RWPE2 (cell line): ENCODE measurements around the gene P2RY8.

Source experiments
- ATAC-seq: fragments of 200-7000 bp; cut with Tn5 transposase; 3 replicates; pipeline ENCODE4 v1.9.1; 2021; ENCODE audit warnings: low read depth
- DNase-seq: peaks from one replicate; pipeline ENCODE4 v3.0.0-alpha.2; 2020; ENCODE audit warnings: low spot score
- H3K27ac ChIP-seq: fragments of 450-650 bp; 2 replicates; pipeline ENCODE4 v1.5.1; 2017; ENCODE audit warnings: mild to moderate bottlenecking; ENCODE audit not compliant: poor library complexity, severe bottlenecking
- H3K27me3 ChIP-seq: fragments of 250-450 bp; sonication (Bioruptor Pico); 2 replicates; pipeline ENCODE4 v1.5.1; 2021; ENCODE audit warnings: mild to moderate bottlenecking, moderate library complexity; ENCODE audit not compliant: insufficient read depth, poor library complexity, severe bottlenecking
- H3K36me3 ChIP-seq: fragments of 250-450 bp; sonication (Bioruptor Pico); 2 replicates; pipeline ENCODE4 v1.5.1; 2020; ENCODE audit warnings: low read depth, mild to moderate bottlenecking, moderate library complexity
- H3K4me1 ChIP-seq: fragments of 250-450 bp; sonication (Bioruptor Pico); 2 replicates; pipeline ENCODE4 v1.5.1; 2021; ENCODE audit warnings: mild to moderate bottlenecking, moderate library complexity; ENCODE audit not compliant: insufficient read depth, poor library complexity, severe bottlenecking
- H3K4me3 ChIP-seq: fragments of 250-450 bp; sonication (Bioruptor Pico); 2 replicates; pipeline ENCODE4 v1.5.1; 2021; ENCODE audit warnings: mild to moderate bottlenecking, moderate library complexity; ENCODE audit not compliant: severe bottlenecking
- H3K9me3 ChIP-seq: fragments of 250-450 bp; sonication (Bioruptor Pico); 2 replicates; pipeline ENCODE4 v1.5.1; 2021; ENCODE audit warnings: mild to moderate bottlenecking, moderate library complexity; ENCODE audit not compliant: severe bottlenecking
- CTCF ChIP-seq: fragments of 450-650 bp; IDR thresholded peaks from one replicate; pipeline ENCODE4 v1.5.1; 2017; ENCODE audit warnings: mild to moderate bottlenecking, moderate library complexity; ENCODE audit not compliant: poor library complexity, severe bottlenecking

Gene P2RY8

GRCh38 chrX:1453395-1453783 is 83.6 kb downstream of the P2RY8 start:
- Histone ChIP-seq H3K4me3 (peak overlapping the region; percentile 63), H3K36me3 (peaks cover 6% of the 10 kb centered on the region), H3K4me1 (no peaks in the 10 kb centered on the region), H3K9me3 (no peaks in the 10 kb centered on the region), H3K27me3 (no peaks in the 10 kb centered on the region), H3K27ac (peak overlapping the region; percentile 34)
- no peak for TF ChIP-seq CTCF
- peak; percentile 29 for ATAC-seq
- no peak for DNase-seq

GRCh38 chrX:1452516-1453394 is 84.2 kb downstream of the P2RY8 start, which contains the start of gene ASMTL:
Gene ASMTL (minus strand): TSS chrX:1452909. CDS start chrX:1452840, 69 bp downstream.
- H3K27ac ChIP-seq: peak within 1 kb of the TSS; percentile 52

GRCh38 chrX:1451661-1452515 is 85.1 kb downstream of the P2RY8 start:
- peaks cover 6% of the 10 kb centered on the region for H3K36me3 ChIP-seq
- peak overlapping the region; percentile 78 for H3K4me3 ChIP-seq
- no peaks in the 10 kb centered on the region for H3K4me1 ChIP-seq
- no peaks in the 10 kb centered on the region for H3K27me3 ChIP-seq
- no peak for ATAC-seq
- peak; percentile 66 for DNase-seq
- H3K9me3 ChIP-seq: no peaks in the 10 kb centered on the region
- no peak for TF ChIP-seq CTCF
- H3K27ac ChIP-seq: peak overlapping the region; percentile 52

More at GRCh38 chrX:1452516-1453394, 84.2 kb downstream of the P2RY8 start, which contains the start of gene ASMTL:
- TF ChIP-seq CTCF: no peak
- Histone ChIP-seq H3K36me3 (peaks cover 6% of the 10 kb centered on the region), H3K4me1 (no peaks in the 10 kb centered on the region), H3K9me3 (no peaks in the 10 kb centered on the region), H3K27me3 (no peaks in the 10 kb centered on the region), H3K4me3 (peak within 1 kb of the TSS; percentile 78)
- ATAC-seq (peak; percentile 76), DNase-seq (peak; percentile 100)

GRCh38 chrX:1451251-1451660 is 85.7 kb downstream of the P2RY8 start:
- Histone ChIP-seq H3K9me3 (no peaks in the 10 kb centered on the region), H3K4me1 (no peaks in the 10 kb centered on the region), H3K36me3 (peaks cover 6% of the 10 kb centered on the region), H3K27me3 (no peaks in the 10 kb centered on the region), H3K4me3 (no peak overlapping the region), H3K27ac (no peak overlapping the region)
- DNase-seq (peak; percentile 44), ATAC-seq (no peak)
- no peak for TF ChIP-seq CTCF
